ENCODE data around the gene NRXN3.

Gene NRXN3

GRCh38 chr14:78598046-78598920 lies 428.1 kb downstream of the NRXN3 start:
- DNase-seq = peak; percentile 17

GRCh38 chr14:78605025-78605762 lies 435.0 kb downstream of the NRXN3 start:
- DNase-seq = no peak

GRCh38 chr14:78605897-78606500 lies 435.8 kb downstream of the NRXN3 start:
- DNase-seq = no peak

GRCh38 chr14:78608998-78609787 lies 439.0 kb downstream of the NRXN3 start:
- no peak for DNase-seq

- no peak for DNase-seq
Observed at GRCh38 chr14:78610994-78611393, 440.8 kb downstream of the NRXN3 start.

GRCh38 chr14:78611796-78612571 lies 441.8 kb downstream of the NRXN3 start:
- DNase-seq = no peak

DNA sequence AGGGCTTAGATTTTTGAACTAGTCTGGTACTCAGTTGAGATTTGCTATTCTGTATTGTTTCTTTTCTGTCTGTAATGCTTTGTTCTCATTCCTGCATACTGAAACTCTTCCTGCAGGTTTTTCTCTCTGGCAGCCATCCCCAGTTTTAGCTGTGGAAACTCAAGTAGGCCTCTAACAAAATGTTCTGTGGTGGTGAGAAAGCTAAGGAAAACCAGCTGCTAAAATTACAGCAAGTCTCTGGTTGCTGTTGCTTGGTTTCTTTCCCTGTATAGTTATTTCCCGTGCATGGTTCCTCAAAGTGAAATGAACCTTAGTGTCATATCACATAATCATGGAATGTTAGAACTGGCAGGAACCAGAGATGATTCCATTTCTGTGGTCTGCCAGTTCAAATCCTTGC lies 442.5 kb downstream of the NRXN3 start:
- DNase-seq = no peak

DNA sequence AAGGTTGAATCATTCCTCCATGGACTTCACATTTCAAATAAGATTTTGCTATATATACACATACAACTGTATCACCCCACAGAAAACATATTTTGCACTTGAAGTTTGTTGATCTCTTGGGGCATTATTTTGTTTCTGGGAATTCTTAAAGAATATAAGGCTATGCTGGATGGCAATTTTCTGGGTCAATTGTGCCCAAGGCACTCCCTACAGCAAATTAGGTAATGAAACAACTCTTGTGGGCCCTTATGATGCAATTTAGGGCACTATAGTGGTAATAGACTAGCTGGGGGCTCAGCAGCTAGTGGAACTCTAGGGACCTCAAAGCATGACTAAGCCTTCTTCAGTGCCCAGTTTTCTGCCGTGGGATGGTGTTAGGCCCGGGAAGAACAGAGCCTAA lies 444.4 kb downstream of the NRXN3 start:
- DNase-seq = no peak

DNA sequence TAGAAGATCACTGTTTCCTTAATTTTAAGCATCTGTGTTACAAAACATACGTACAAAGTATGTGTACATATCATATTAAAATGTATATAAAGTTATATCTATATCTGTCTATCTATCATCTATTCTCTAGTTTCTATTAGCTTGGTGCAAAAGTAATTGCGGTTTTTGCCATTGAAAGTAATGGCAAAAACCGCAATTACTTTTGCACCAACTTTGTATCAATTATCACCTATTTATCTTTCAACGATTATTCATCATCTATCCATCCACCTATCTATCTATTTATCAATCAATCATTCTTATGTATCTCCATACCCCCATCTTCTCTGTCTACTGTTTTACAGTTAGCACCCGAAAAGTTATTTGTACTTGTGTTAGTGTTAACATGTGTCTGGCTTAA lies 447.6 kb downstream of the NRXN3 start:
- no peak for DNase-seq

DNA sequence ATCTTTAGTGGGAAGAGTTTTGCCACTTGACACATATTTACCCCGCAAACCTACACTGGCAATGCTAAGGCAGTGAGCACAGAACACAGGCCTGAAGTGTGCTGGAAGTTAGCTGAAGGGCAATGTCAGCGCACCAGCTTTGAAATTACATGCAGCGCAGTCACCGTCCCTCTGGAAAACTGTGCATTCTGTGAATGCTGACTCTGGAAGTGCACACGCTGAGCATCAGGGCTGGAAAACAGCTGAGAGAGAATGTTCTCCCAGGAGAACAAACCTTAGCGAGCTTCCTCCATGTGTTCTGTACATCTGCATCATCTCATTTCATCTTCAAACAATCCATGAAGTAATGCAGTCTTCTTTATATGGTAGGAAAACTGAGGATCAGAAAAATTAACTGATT lies 448.2 kb downstream of the NRXN3 start:
- DNase-seq = no peak

DNA sequence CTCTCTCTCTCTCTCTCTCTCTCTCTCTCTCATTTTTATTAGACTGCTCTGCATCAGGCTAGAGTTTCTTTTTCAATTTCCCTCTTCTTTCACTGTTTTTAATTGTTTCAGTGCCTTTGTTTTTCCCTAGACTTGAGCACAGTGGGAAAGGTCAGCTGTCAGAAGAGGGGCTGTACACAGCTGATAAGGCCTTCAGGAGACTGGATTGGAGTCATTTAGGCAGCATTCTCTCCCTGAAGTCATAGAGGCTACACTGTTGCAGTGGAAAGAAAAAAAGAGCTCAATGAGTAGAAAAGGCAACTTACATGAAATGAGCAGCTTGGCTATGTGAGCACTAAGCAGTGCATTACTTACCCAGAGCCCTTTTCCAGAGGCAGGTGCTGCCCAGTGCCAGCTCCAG lies 456.9 kb downstream of the NRXN3 start:
- DNase-seq = no peak

DNA sequence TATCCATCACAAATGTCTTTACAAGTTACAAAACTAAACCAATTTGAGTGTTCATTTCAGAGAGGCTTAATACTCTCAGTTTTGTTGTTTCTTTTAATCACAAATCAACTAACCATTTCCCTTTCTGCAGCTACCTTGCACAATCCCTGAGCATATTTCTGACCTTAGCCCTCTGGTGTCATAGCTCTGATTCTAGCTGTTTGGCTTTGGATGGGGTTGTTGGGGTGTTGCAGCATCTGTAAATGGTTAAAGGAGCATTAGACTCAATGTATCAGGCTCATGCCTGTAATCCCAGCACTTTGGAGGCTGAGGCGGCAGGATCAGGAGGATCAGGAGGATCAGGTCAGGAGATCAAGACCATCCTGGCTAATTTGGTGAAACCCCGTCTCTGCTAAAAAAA lies 461.4 kb downstream of the NRXN3 start:
- no peak for DNase-seq

DNA sequence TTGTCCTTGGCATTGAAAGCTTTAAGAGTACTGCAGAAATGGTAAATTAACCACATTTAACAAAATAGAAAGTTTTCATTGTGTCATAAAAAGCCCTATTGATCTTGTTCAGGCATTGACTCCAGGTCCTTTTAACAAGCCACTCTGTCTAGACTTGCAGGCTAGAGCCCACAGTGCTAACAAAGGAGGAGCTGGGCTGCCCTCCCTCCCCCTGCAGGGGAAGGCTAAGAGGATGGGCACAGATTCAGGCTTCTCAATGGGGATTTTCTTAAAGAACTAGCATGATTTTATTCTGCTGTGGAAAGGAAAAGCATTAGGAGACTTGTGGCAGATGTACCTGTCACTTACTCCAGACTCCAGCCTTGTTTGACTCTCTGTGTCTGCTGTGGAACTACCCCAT lies 463.6 kb downstream of the NRXN3 start:
- DNase-seq = no peak

- DNase-seq = no peak
Observed at GRCh38 chr14:78637489-78637888, 467.3 kb downstream of the NRXN3 start.

DNA sequence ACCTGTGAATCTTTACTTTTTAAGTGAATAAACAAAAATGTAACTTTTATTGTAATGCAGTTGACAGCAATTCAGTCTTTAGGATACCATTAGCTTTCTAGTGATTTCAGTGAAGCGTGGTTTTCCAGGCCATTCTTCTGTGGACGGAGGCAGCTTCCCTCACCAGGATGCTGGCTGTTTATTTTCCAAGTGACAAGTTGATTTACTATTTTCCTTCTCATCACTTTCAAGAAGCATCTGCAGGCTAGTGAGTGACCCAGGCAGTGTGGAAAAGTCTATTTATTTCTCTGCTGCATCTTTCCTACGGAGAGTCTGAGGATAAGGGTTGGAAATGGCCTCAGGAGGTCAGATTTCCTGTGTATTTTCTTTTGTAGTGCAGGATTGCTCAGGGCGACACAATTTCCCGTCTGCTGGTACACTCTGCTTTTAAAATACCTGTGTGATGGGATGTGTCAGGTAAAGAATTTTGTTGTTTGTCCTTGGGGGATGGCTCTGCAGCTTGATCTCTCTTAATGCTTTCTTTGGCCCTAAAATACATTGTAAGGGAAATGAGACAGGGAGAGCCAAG lies 467.8 kb downstream of the NRXN3 start:
- DNase-seq = no peak

- DNase-seq = no peak
Observed at GRCh38 chr14:78638926-78639325, 468.8 kb downstream of the NRXN3 start.

DNA sequence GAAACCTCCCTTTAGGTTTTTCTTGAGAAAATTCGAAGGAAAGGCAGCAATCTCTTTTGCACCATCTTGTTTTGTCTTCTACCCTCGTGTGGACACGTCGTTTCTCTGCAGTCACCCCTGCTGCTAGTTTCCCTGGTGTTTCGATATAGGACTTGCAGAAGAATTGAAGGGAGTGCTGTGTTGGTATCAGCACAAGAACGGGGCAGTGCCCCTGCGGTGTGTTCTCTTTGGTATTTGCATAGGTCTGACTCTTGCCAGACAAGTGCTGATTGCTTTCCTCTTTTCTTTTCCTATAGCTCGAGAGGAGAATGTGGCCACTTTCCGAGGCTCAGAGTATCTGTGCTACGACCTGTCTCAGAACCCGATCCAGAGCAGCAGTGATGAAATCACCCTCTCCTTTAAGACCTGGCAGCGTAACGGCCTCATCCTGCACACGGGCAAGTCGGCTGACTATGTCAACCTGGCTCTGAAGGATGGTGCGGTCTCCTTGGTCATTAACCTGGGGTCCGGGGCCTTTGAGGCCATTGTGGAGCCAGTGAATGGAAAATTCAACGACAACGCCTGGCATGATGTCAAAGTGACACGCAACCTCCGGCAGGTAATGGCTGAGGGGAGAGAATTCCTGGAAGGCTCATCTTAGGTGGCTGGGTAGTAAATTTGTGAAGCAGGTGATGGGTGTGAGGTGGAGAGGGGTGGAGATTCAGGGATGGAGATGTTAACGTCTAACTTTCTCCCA lies 474.8 kb downstream of the NRXN3 start:
- no peak for DNase-seq

GRCh38 chr14:78652727-78653126 lies 482.6 kb downstream of the NRXN3 start:
- no peak for DNase-seq

- no peak for DNase-seq
Observed at GRCh38 chr14:78653173-78653572, 483.0 kb downstream of the NRXN3 start.

- no peak for DNase-seq
Observed at GRCh38 chr14:78657451-78657850, 487.3 kb downstream of the NRXN3 start.

- DNase-seq = no peak
Observed at GRCh38 chr14:78664841-78665240, 494.7 kb downstream of the NRXN3 start.
